Stimulated activated CD8-positive, alpha-beta memory T cell treated with anti-CD3 and anti-CD28 coated beads, Interleukin-12 subunit alpha, Interleukin-12 subunit beta, amount 100 ng/mL, for 4 hours (primary cell): ENCODE measurements around the gene RHCE.
"Not testable (repeated sequence)": the region's sequence is repeated elsewhere in the genome, so short reads cannot be mapped to it uniquely, and the experiment has no call there.

Experiments used
- DNase-seq: peaks from one replicate; pipeline ENCODE4 v3.0.0-alpha.2; 2020; ENCODE audit warnings: low read depth

RHCE gene

DNA sequence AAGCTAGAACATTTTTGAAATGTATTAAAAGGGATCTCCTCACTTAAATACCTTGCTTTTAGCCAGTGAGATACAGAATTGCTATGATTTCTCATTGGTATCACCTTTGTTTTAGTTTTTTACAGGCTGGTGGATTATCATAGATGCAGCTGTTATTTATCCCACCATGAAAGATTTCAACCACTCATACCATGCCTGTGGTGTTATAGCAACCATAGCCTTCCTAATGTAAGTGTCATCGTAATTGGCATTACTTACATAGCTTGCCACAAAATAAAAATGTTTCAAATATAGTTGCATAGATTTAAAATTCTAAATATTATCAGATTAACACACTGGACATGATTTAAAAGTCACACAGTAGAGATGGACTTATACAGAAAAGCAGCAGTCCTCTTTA, 77.8 kb downstream of the RHCE start:
- no peak for DNase-seq

DNA sequence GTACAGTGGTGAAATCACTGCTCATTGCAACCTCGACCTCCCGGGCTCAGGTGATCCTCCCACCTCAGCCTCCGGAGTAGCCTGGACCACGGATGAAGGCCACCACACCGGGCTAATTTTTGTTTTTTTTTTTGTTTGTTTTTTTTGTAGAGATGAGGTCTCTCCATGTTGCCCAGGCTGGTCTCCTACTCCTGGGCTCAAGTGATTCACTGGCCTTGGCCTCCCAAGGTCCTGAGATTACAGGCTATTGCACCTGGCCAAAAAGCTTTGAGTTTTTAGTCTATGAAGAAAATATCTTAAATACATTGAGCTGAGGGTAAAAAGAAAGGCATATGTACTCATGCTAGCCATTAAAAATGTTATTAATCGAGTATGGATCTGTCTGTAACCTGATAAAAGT, 78.9 kb downstream of the RHCE start:
- DNase-seq, result no peak

GRCh38 chr1:25338986-25339385, 81.6 kb downstream of the RHCE start:
- no peak for DNase-seq

GRCh38 chr1:25338188-25338981, 82.2 kb downstream of the RHCE start, which contains the start of gene TMEM50A:
TSS of gene TMEM50A (plus strand) at chr1:25338334. CDS start at chr1:25340487, 2,153 bp downstream.
- DNase-seq, result peak; percentile 83

GRCh38 chr1:25337483-25338187, 83.0 kb downstream of the RHCE start:
- DNase-seq, result not testable (repeated sequence)

DNA sequence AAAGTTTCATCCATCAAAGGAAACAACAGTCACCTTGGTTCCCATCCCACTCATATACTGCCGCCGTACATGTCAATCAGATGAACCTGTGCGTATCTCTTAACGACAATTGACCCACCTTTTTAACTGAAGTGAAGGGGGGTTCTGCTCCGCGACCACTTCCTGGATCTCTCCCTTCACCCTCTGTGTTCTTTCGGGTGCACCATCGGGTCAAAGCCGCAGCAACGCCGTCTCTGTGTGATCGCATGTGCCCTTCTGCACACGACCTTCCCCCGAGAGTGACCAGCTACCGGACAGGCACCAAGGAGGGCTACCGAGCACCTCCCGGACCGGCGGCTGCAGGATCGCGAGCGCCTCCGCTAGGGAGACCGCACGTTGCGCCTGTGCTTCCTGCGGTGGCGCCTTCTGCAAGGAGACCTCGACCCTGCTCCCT, 83.7 kb downstream of the RHCE start:
- DNase-seq, result peak; percentile 19

DNA sequence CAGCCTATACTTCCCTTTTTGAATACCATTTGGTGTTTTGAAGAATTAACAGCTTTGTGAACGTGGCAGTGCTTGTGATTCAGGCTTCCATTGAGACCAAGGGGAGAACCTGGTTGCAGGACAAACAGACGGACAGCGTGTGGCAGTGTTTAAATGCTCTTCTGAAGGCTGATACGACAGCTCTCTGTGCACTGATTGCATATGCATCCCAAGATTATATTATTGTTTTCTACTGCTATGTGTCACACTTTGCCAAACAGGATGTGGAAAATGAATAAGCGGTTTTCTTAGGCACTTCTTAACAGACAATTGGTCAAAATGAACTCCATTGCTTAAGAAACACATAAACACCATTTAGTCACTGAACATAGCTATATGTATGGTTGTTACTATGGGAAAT, 90.7 kb downstream of the RHCE start:
- not testable (repeated sequence) for DNase-seq

GRCh38 chr1:25329336-25329735, 91.3 kb downstream of the RHCE start:
- DNase-seq, result not testable (repeated sequence)

DNA sequence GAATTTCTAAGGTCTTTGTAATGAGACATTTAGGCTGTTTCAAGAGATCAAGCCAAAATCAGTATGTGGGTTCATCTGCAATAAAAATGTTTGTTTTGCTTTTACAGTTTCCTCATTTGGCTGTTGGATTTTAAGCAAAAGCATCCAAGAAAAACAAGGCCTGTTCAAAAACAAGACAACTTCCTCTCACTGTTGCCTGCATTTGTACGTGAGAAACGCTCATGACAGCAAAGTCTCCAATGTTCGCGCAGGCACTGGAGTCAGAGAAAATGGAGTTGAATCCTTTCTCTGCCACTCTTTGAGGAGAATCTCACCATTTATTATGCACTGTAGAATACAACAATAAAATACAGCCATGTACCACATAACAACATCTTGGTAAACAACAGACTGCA, 91.8 kb downstream of the RHCE start:
- not testable (repeated sequence) for DNase-seq

GRCh38 chr1:25327864-25328790, 92.5 kb downstream of the RHCE start:
- not testable (repeated sequence) for DNase-seq

DNA sequence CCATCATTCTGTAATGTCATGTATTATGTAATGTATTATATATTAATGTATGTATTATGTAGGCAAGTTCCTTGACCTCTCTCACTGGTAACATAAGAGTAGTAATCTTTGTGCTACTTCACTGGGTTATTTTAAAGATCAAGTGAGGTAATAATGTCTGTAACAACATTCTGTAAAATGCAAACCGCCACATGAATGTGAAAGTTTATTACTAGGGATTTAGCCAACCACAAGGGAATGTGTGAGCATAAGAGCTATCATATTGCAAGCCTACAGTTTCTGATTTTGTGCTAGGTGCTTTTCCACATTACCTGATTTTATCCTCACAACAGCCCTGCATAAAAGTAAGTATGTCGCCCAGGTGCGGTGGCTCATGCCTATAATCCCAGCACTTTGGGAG, 96.2 kb downstream of the RHCE start:
- not testable (repeated sequence) for DNase-seq

DNA sequence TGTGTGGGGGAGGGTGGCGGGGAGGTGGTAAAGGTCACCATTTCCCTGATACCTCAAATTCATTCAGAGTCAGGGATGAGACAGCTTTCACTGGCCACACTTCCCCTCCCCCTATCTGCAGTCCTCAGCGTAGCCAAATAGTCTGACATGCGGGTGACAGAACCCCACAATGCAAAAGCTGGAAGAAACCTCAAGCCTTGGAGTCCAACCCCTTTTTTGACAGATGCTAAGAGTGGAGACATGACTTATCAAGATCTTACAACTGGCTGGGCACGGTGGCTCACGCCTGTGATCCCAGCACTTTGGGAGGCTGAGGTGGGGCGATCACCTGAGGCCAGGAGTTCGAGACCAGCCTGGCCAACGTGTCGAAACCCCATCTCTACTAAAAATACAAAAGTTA, 98.5 kb downstream of the RHCE start:
- not testable (repeated sequence) for DNase-seq

DNA sequence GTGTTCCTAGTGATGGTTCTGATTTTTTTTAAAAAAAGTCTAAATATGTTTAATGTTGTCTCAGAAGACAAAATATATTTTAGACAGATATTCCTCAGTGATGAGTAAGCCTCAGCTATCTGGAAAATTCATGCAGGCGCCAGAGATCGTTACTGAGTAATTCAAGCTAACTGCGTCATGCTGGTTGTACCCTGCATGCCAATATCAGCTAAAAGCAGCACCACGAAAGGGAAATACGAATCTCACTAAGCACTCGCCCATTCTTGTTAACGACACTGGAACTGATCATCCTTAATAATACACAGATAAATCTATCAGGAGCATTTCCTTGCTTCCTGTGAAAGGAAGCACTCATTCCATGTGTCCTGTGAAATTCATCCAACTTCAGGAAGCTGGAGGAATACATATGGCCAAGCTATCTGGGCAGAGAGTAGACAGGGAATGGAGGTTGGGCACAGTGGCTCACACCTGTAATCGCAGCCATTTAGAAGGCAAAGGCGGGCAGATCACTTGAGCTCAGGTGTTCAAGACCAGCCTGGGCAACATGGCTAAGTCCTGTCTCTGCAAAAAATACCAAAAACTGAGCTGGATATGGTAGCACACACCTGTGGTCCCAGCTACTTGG, 100.2 kb downstream of the RHCE start:
- DNase-seq, result not testable (repeated sequence)

DNA sequence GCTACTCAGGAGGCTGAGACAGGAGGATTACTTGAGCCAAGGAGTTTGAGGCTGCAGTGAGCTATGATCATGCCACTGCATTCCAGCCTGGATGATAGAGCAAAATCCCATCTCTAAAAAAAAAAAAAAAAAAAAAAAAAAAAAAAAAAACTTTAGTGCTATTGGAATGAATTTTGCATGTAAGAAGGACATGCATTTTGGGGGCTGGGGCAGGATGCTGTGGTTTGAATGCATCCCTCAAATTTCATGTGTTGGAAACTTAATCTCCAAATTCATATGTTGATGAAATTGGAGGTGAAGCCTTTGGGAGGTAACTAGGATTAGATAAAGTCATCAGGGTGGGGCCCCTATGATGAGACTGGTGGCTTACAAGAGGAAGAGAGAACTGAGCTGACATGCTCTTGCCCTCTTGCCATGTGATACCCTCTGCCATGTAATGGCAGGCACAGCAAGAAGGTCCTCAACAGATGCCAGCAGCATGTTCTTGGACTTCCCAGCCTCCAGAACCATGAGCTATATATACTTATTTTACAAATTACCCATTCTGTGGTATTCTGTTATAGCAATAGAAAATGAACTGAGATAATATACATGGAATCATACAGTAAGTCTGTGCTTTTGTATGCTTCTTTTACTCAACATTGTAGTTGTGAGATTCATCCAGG, 107.7 kb downstream of the RHCE start:
- DNase-seq, result not testable (repeated sequence)
